LNCaP clone FGC (cell line): ENCODE measurements around the gene ASPHD1.

Source experiments
- DNase-seq: peaks from one replicate; pipeline ENCODE4 v3.0.0-alpha.2; 2011; ENCODE audit warnings: low read depth
- H3K4me3 ChIP-seq: 2 replicates; pipeline ENCODE4 v1.5.1; 2011; ENCODE audit warnings: mild to moderate bottlenecking, low read depth, low read length, control low read depth
- CTCF ChIP-seq: IDR thresholded peaks from 2 replicates; pipeline ENCODE4 v1.5.1; 2012; ENCODE audit warnings: mild to moderate bottlenecking; ENCODE audit not compliant: control insufficient read depth, insufficient read depth; ENCODE audit errors: extremely low read depth

Gene ASPHD1

GRCh38 chr16:29940656-29941055 is 40.4 kb downstream of the ASPHD1 start:
- DNase-seq = no peak
- TF ChIP-seq CTCF = no peak
- H3K4me3 ChIP-seq = no peak overlapping the region

DNA sequence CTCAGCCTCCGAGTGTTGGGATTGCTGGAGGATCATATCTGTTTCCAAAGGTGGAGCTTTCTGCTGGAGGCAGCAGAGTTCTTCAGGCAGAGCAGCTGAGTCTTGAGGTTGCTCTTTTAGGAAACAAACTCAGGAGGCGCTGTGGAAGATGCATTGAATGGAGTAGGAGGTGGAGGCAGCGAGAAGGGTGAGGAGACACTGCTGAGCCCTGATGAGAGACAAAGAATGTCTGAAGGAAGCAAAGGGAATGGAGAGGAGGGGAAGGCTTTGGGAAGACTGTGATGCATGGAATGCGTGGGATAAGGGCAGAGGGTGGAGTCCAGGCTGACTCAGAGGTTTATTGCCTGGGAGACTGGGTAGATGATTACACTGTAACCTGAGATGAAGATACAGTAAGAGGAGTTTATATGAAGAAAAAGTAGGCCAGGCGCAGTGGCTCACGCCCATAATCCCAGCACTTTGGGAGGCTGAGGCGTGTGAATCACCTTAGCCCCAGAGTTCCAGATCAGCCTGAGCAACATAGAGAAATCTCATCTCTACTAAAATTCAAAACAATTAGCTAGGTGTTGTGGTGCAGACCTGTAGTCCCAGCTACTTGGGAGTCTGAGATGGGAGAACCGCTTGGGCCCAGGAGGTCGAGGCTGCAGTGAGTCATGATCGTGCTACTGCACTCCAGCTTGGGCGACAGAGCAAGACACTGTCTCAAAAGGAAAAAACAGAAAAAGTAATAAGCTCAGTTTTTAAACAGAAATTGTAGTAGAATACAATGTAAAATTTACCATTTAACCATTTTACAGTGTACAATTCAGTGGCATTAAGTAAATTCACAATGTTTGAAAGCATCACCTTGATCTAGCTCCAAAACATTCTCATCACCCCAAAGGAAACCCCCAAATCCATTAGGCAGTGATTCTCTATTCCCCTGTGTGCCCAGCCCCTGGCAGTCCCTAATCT is 43.8 kb downstream of the ASPHD1 start:
- DNase-seq = peak; percentile 89
- peak; percentile 28 for TF ChIP-seq CTCF
- no peak overlapping the region for H3K4me3 ChIP-seq

DNA sequence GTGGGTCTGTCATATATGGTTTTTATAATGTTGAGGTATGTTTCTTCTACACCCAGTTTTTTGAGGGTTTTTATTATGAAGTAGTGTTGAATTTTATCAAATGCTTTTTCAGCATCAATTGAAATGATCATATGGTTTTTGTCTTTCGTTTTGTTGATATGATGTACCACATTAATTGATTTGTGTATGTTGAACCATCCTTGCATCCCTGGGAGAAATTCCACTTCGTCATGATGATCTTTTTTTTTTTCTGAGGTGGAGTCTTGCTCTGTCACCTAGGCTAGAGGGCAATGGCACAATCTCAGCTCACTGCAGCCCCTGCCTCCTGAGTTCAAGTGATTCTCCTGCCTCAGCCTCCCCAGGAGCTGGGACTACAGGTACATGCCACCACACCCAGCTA is 47.6 kb downstream of the ASPHD1 start:
- H3K4me3 ChIP-seq = no peak overlapping the region
- DNase-seq = no peak
- no peak for TF ChIP-seq CTCF

GRCh38 chr16:29950806-29951461 is 50.6 kb downstream of the ASPHD1 start:
- no peak for TF ChIP-seq CTCF
- H3K4me3 ChIP-seq = no peak overlapping the region
- DNase-seq = no peak

- no peak for DNase-seq
- TF ChIP-seq CTCF = no peak
Observed at GRCh38 chr16:29951625-29952365, 51.5 kb downstream of the ASPHD1 start.

More at GRCh38 chr16:29951625-29952365, 51.5 kb downstream of the ASPHD1 start:
- H3K4me3 ChIP-seq = no peak overlapping the region
